SK-N-MC (cell line): ENCODE results near the gene DRC3.

ENCODE experiments used
- DNase-seq: peaks from one replicate; pipeline ENCODE4 v3.0.0-alpha.2; 2011; ENCODE audit warnings: low read depth, low spot score
- H3K27ac ChIP-seq: fragments of 200-600 bp; sonication (generic); 2 replicates; pipeline ENCODE4 v1.5.1; 2016; ENCODE audit warnings: mixed run types
- H3K36me3 ChIP-seq: fragments of 200-600 bp; sonication (generic); 2 replicates; pipeline ENCODE4 v1.6.1; 2017; ENCODE audit warnings: antibody characterized with exemption, low read length, mixed read lengths; ENCODE audit not compliant: insufficient read depth
- H3K4me3 ChIP-seq: fragments of 200-600 bp; sonication (generic); 2 replicates; pipeline ENCODE4 v1.5.1; 2016
- H3K9ac ChIP-seq: fragments of 200-600 bp; sonication (generic); 2 replicates; pipeline ENCODE4 v1.8.0; 2017; ENCODE audit warnings: mixed run types, mixed read lengths; ENCODE audit not compliant: insufficient read length
- H3K9me3 ChIP-seq: fragments of 200-600 bp; sonication (generic); 2 replicates; pipeline ENCODE4 v1.6.1; 2017; ENCODE audit warnings: low read depth, mild to moderate bottlenecking, antibody characterized with exemption, low read length, moderate library complexity, mixed read lengths
- EZH2 ChIP-seq: fragments of 200-600 bp; sonication (generic); IDR thresholded peaks from one replicate; pipeline ENCODE4 v1.6.1; 2017; ENCODE audit warnings: antibody characterized with exemption
- FOXP2 ChIP-seq: optimal IDR thresholded peaks from 2 replicates; pipeline ENCODE3; 2011; ENCODE audit warnings: mild to moderate bottlenecking, moderate library complexity; ENCODE audit not compliant: insufficient read depth; ENCODE audit errors: extremely low read length, control extremely low read depth
- POLR2AphosphoS5 ChIP-seq: IDR thresholded peaks from 2 replicates; pipeline ENCODE4 v1.6.1; 2012; ENCODE audit warnings: mild to moderate bottlenecking, low read depth, low read length, borderline replicate concordance

Gene DRC3

GRCh38 chr17:18025945-18026776, 53.5 kb downstream of the DRC3 start:
- no peak for DNase-seq
- H3K27ac ChIP-seq: no peak overlapping the region
- no peak overlapping the region for H3K9ac ChIP-seq
- no peak overlapping the region for H3K4me3 ChIP-seq
- no peaks in the 10 kb centered on the region for H3K9me3 ChIP-seq
- H3K36me3 ChIP-seq: no peaks in the 10 kb centered on the region
- TF ChIP-seq EZH2 (no peak), FOXP2 (no peak), POLR2AphosphoS5 (no peak)

GRCh38 chr17:18027280-18027679, 54.6 kb downstream of the DRC3 start:
- no peaks in the 10 kb centered on the region for H3K9me3 ChIP-seq
- no peak overlapping the region for H3K4me3 ChIP-seq
- TF ChIP-seq EZH2 (no peak), POLR2AphosphoS5 (no peak), FOXP2 (no peak)
- no peaks in the 10 kb centered on the region for H3K36me3 ChIP-seq
- no peak overlapping the region for H3K9ac ChIP-seq
- no peak for DNase-seq
- no peak overlapping the region for H3K27ac ChIP-seq

DNA sequence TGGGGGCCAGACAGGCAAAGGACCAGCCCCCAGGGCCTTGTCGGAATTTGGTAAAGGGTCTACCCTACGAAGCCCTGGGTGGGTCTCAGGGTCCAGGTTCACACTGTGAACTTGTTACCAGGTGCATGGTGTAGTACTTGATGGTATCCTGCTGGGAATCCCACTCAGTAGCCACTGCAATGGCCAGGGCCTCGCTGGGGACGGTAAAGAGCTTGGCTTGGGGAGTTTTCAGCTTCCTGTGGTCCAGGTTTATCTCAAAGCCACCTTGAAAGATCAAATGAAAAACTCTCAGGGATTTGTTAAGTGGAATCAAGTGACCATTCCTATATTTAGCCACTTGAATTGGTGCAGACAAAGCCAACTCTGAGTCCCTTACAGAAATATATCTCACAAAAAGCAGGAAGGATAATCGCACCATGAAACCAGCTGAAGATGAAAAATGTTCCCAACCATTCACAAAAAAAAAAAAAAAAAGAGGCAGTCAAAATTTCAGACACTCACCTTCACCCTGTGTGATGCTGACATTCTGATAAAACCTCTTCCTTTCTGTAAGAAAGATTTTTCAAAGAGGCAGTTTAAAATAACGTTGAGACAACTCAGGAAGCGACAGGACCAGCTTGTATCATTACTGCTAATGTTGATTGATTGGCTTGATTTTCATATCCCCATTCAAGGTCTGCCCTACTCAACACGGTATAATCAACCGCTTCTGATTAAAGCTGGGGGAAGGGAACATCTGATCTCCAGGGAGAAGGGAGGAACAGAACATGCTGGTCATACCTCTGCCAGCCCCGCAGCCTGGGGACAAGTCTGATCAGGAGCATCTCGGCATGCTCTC, 55.7 kb downstream of the DRC3 start:
- DNase-seq: no peak
- no peak overlapping the region for H3K4me3 ChIP-seq
- peak overlapping the region; percentile 50 for H3K27ac ChIP-seq
- H3K9me3 ChIP-seq: no peaks in the 10 kb centered on the region
- H3K36me3 ChIP-seq: no peaks in the 10 kb centered on the region
- TF ChIP-seq EZH2 (no peak), FOXP2 (no peak), POLR2AphosphoS5 (no peak)
- no peak overlapping the region for H3K9ac ChIP-seq

DNA sequence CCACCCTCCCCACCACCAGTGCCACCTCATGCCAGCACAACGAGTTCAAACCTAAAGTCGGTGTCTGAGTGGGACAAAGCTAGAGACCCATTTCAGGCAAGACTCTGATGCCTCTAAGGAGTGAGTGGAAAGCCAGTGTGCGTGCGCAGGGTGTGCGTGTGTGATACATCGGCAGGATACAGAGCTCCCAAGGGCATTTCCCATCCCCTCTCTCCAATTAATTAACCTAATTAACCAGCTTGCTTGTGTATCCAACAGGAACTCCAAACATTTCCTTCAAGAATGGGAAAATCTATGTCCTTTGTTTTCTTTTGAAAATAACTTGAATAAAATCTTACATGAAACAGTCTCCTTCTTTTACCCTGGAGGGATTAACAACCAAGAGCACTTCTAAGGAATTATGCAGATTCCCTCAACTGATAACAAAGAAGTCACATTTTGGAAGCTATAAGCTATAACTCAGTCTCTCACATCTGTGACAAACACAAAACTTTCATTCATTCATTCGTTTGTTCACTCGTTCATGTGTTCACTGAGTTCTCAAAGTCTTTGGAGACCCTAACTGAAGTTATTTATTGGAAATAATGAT, 56.4 kb downstream of the DRC3 start:
- Histone ChIP-seq H3K9me3 (no peaks in the 10 kb centered on the region), H3K36me3 (no peaks in the 10 kb centered on the region), H3K27ac (peak overlapping the region; percentile 50), H3K4me3 (peak overlapping the region; percentile 28; the same call in 1 of the 2 replicates), H3K9ac (no peak overlapping the region)
- no peak for DNase-seq
- TF ChIP-seq FOXP2 (no peak), EZH2 (no peak), POLR2AphosphoS5 (no peak)

DNA sequence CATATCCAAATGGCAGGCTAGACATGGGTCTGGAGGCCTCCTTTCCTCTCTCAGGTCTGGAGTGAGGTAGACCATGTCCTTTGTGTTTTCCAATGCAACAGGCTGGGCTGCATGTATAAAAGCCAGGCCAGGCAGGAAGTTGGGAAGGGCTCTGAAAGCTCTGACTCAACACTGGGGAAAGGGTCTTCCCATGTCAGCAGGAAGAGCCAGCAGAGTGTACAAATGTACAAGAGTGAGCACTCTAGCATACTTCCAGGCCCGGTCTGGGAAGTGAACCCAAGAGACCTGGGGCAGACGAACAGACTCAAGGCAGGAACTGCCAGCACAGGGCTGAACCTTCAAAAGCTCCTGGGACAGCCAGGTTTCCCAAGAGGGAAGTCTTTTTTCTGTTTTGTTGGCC, 59.3 kb downstream of the DRC3 start:
- TF ChIP-seq POLR2AphosphoS5 (no peak), EZH2 (no peak), FOXP2 (no peak)
- Histone ChIP-seq H3K9ac (no peak overlapping the region), H3K9me3 (no peaks in the 10 kb centered on the region), H3K27ac (no peak overlapping the region), H3K36me3 (no peaks in the 10 kb centered on the region), H3K4me3 (no peak overlapping the region)
- DNase-seq: no peak

- Histone ChIP-seq H3K9me3 (no peaks in the 10 kb centered on the region), H3K27ac (no peak overlapping the region), H3K9ac (no peak overlapping the region), H3K4me3 (no peak overlapping the region), H3K36me3 (no peaks in the 10 kb centered on the region)
- TF ChIP-seq POLR2AphosphoS5 (no peak), EZH2 (no peak), FOXP2 (no peak)
- DNase-seq: peak; percentile 35
Measured at GRCh38 chr17:18033442-18034099, 60.9 kb downstream of the DRC3 start.

DNA sequence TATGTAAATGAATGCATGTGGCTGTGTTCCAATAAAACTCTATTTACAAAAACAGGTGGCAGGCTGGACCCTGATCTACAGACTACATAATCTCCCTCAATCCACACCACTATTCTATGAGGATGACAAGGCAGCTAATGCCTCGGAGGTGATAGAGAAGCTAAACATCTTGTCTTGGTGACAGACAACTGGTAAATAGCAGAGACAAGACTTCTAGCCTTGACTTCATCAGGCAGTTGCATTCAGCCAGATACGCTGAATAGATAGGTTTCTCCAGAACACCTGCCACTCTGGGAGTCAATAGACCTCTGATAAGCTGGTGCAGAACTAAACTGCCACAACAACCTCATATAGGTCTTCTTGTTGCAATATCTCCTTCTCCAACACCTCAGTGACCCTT, 63.0 kb downstream of the DRC3 start:
- Histone ChIP-seq H3K9ac (no peak overlapping the region), H3K36me3 (no peaks in the 10 kb centered on the region), H3K4me3 (no peak overlapping the region), H3K9me3 (no peaks in the 10 kb centered on the region), H3K27ac (no peak overlapping the region)
- no peak for DNase-seq
- TF ChIP-seq POLR2AphosphoS5 (no peak), FOXP2 (no peak), EZH2 (no peak)

GRCh38 chr17:18037486-18037885, 64.8 kb downstream of the DRC3 start:
- DNase-seq: no peak
- TF ChIP-seq FOXP2 (no peak), POLR2AphosphoS5 (no peak), EZH2 (no peak)
- Histone ChIP-seq H3K4me3 (no peak overlapping the region), H3K9me3 (no peaks in the 10 kb centered on the region), H3K9ac (no peak overlapping the region), H3K36me3 (no peaks in the 10 kb centered on the region), H3K27ac (no peak overlapping the region)
